Measurements from ENCODE around the gene FNDC3B.

DNA sequence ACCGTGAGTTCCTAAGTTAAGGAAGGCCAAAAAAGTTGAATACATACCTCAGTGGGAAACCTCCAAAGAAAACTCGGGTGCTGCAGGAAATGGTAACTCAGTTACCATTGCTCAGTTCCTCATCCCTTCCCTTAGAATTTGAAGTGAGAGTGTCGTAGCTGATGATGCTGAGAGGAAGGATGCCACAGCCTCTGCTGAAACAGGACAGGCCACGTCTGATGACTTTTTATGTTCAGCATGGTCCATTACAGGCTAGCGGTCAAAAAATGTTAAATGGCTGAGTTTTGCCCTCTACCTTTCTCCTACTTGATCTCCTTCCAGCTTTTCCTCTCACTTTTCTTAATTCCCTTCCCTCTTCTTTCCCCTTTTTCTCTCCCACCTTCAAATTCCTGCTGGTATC lies 273.3 kb downstream of the FNDC3B start:
- TF ChIP-seq, protein P1, sequence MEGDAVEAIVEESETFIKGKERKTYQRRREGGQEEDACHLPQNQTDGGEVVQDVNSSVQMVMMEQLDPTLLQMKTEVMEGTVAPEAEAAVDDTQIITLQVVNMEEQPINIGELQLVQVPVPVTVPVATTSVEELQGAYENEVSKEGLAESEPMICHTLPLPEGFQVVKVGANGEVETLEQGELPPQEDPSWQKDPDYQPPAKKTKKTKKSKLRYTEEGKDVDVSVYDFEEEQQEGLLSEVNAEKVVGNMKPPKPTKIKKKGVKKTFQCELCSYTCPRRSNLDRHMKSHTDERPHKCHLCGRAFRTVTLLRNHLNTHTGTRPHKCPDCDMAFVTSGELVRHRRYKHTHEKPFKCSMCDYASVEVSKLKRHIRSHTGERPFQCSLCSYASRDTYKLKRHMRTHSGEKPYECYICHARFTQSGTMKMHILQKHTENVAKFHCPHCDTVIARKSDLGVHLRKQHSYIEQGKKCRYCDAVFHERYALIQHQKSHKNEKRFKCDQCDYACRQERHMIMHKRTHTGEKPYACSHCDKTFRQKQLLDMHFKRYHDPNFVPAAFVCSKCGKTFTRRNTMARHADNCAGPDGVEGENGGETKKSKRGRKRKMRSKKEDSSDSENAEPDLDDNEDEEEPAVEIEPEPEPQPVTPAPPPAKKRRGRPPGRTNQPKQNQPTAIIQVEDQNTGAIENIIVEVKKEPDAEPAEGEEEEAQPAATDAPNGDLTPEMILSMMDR (IDR thresholded peaks at IDR 0.05): no peak
- TF ChIP-seq CBX2 (IDR thresholded peaks at IDR 0.05; ENCODE audit: borderline replicate concordance, low read depth) (no peak), KDM1A (IDR thresholded peaks at IDR 0.05; ENCODE audit: low read depth) (no peak), MAZ (IDR thresholded peaks at IDR 0.05; ENCODE audit: borderline replicate concordance, low read depth, low read length) (no peak), TFCP2L1 (CRISPR knock-in tag; IDR thresholded peaks at IDR 0.05) (no peak), SREBF2 (IDR thresholded peaks at IDR 0.05) (no peak), JUN (IDR thresholded peaks at IDR 0.05) (no peak), RAD21 (conservative IDR thresholded peaks at IDR 0.05 in 1 of 2, IDR thresholded peaks at IDR 0.05 in 1 of 2) (no peak)
- TF ChIP-seq, protein P2, sequence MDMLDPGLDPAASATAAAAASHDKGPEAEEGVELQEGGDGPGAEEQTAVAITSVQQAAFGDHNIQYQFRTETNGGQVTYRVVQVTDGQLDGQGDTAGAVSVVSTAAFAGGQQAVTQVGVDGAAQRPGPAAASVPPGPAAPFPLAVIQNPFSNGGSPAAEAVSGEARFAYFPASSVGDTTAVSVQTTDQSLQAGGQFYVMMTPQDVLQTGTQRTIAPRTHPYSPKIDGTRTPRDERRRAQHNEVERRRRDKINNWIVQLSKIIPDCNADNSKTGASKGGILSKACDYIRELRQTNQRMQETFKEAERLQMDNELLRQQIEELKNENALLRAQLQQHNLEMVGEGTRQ (IDR thresholded peaks at IDR 0.05): no peak

Data from A549 (cell line).